ENCODE measurements around the gene MAD1L1.

- TF ChIP-seq POLR2A (IDR thresholded peaks at IDR 0.05) (no peak), POLR2AphosphoS5 (IDR thresholded peaks at IDR 0.05) (peak in 1 of 3 donors; percentile 13)
Measured at GRCh38 chr7:2196381-2197378, 36.1 kb downstream of the MAD1L1 start.
